RWPE2 (cell line): ENCODE data around the gene HLA-C.
A peak's percentile ranks its signal among the peaks of the same experiment; 100 is the strongest.

ENCODE experiments used
- ATAC-seq: fragments of 200-7000 bp; cut with Tn5 transposase; 3 replicates; pipeline ENCODE4 v1.9.1; 2021; ENCODE audit warnings: low read depth
- DNase-seq: peaks from one replicate; pipeline ENCODE4 v3.0.0-alpha.2; 2020; ENCODE audit warnings: low spot score
- H3K27ac ChIP-seq: fragments of 450-650 bp; 2 replicates; pipeline ENCODE4 v1.5.1; 2017; ENCODE audit warnings: mild to moderate bottlenecking; ENCODE audit not compliant: poor library complexity, severe bottlenecking
- H3K27me3 ChIP-seq: fragments of 250-450 bp; sonication (Bioruptor Pico); 2 replicates; pipeline ENCODE4 v1.5.1; 2021; ENCODE audit warnings: mild to moderate bottlenecking, moderate library complexity; ENCODE audit not compliant: insufficient read depth, poor library complexity, severe bottlenecking
- H3K36me3 ChIP-seq: fragments of 250-450 bp; sonication (Bioruptor Pico); 2 replicates; pipeline ENCODE4 v1.5.1; 2020; ENCODE audit warnings: low read depth, mild to moderate bottlenecking, moderate library complexity
- H3K4me1 ChIP-seq: fragments of 250-450 bp; sonication (Bioruptor Pico); 2 replicates; pipeline ENCODE4 v1.5.1; 2021; ENCODE audit warnings: mild to moderate bottlenecking, moderate library complexity; ENCODE audit not compliant: insufficient read depth, poor library complexity, severe bottlenecking
- H3K4me3 ChIP-seq: fragments of 250-450 bp; sonication (Bioruptor Pico); 2 replicates; pipeline ENCODE4 v1.5.1; 2021; ENCODE audit warnings: mild to moderate bottlenecking, moderate library complexity; ENCODE audit not compliant: severe bottlenecking
- H3K9me3 ChIP-seq: fragments of 250-450 bp; sonication (Bioruptor Pico); 2 replicates; pipeline ENCODE4 v1.5.1; 2021; ENCODE audit warnings: mild to moderate bottlenecking, moderate library complexity; ENCODE audit not compliant: severe bottlenecking
- CTCF ChIP-seq: fragments of 450-650 bp; IDR thresholded peaks from one replicate; pipeline ENCODE4 v1.5.1; 2017; ENCODE audit warnings: mild to moderate bottlenecking, moderate library complexity; ENCODE audit not compliant: poor library complexity, severe bottlenecking

HLA-C gene

DNA sequence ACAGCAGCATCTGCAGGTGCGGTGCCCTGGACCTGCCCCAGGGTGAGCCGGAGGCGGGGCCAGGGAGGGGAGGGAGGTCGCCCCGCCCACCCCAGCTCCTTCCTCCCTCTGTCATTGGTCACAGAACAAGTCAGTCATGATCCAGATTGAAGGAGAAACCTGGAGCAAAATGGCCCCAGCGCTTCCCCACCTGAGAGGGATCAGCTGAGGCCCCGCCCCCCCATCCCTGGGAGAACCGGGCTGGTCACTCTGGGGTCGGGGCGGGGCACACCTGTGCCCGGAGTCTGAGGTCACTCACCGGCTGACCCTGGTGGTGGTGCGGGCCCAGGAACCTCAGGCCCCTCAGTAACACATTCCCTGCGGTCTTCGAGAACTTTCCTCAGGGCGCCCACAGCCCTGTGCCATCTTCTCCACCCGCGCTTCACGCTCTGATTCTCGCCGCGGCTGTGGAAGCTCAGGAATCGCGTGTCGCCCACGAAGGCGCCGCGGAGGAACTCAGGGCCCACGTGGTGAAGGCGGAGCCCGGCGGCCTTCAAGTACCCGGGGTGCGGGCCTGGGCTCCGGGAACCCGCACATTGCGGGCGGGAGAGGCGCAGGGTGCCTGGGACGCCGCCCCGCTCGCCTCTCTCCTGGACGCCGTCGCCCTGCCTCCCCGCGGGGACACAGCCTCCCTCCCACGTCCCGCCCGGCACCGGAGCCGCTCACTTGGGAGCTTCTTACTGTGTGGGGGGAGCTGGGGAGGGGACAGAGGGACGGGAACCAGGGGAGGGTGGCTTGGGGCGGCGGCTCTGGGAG, 36.4 kb upstream of the HLA-C start:
- DNase-seq: no peak
- no peaks in the 10 kb centered on the region for H3K36me3 ChIP-seq
- H3K9me3 ChIP-seq: no peaks in the 10 kb centered on the region
- H3K4me3 ChIP-seq: peak overlapping the region; percentile 22
- peak; percentile 85 for ATAC-seq
- no peaks in the 10 kb centered on the region for H3K4me1 ChIP-seq
- H3K27ac ChIP-seq: no peak overlapping the region
- peaks cover 35% of the 10 kb centered on the region for H3K27me3 ChIP-seq
- TF ChIP-seq CTCF: no peak

DNA sequence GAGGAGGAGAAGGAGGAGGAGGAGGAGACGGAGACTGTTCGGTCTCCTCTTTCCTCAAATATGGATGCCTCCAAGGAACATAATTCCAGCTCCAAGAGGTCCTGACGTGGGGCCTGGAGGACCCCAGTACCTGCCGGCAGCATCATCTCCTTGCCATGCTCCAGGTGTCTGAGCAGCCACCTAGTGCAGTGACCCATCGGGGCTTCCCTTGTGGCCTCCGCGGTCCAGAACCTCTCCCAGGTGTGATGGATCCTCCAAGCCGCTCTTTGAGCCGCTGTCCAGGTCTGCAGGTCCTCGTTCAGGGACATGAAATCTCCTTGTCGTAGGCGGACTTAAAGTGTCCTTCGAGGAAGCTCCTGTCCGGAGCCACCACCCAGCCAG, 35.8 kb upstream of the HLA-C start:
- DNase-seq (no peak), ATAC-seq (no peak; the same call in 2 of the 3 replicates)
- Histone ChIP-seq H3K27ac (no peak overlapping the region), H3K4me3 (peak overlapping the region; percentile 22), H3K36me3 (no peaks in the 10 kb centered on the region), H3K9me3 (no peaks in the 10 kb centered on the region), H3K4me1 (no peaks in the 10 kb centered on the region), H3K27me3 (peaks cover 33% of the 10 kb centered on the region)
- TF ChIP-seq CTCF: no peak

DNA sequence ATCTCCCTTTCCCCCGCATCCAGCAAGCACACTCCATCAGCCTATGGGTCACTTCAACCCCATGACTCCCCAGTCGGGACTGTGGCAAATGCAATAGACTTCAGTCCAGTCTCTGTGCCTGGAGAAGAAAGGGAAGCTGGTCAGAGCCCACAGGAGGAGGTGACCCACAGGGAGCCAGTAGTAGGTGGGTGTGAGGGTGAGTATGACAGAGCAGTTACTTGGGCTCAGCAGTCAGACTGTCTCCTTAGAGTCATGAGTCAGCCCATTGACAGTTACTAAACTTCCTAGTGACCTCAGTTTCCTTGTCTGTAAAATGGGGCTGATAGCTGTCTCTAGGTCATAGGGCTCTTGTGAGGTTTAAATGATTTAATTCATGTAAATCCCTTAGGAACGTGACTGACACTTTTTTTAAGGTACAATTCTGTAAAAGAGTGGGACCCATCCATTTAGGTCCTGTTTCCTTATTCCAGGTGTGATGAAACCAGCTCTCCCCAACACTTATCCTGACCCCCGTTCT, 33.9 kb upstream of the HLA-C start:
- no peak overlapping the region for H3K27ac ChIP-seq
- DNase-seq (no peak), ATAC-seq (no peak)
- no peaks in the 10 kb centered on the region for H3K9me3 ChIP-seq
- no peaks in the 10 kb centered on the region for H3K36me3 ChIP-seq
- peaks cover 25% of the 10 kb centered on the region for H3K27me3 ChIP-seq
- no peaks in the 10 kb centered on the region for H3K4me1 ChIP-seq
- no peak for TF ChIP-seq CTCF
- no peak overlapping the region for H3K4me3 ChIP-seq

GRCh38 chr6:31304683-31305082, 32.8 kb upstream of the HLA-C start:
- DNase-seq (no peak), ATAC-seq (no peak)
- H3K9me3 ChIP-seq: no peaks in the 10 kb centered on the region
- H3K4me3 ChIP-seq: no peak overlapping the region
- no peak for TF ChIP-seq CTCF
- H3K4me1 ChIP-seq: no peaks in the 10 kb centered on the region
- no peak overlapping the region for H3K27ac ChIP-seq
- peaks cover 22% of the 10 kb centered on the region for H3K27me3 ChIP-seq
- no peaks in the 10 kb centered on the region for H3K36me3 ChIP-seq

DNA sequence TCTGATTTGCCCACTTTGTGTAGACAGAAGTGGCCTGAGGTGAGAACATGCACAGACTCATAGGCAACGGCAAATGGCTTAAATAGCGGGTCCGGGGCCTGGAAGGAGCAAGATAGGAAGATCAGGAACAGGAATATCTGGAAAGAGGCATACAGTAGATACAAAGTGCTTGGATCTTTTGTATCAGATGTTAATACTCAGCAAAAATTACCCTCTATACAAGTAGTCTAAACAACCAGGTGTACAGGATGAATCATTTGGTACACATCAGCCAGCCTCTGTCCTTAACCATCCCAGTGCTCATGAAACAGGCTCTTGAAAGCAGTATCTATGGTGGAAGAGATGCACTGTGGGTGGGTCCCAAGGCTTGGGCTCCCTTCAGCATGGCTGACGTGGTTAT, 28.9 kb upstream of the HLA-C start:
- DNase-seq (no peak), ATAC-seq (no peak)
- Histone ChIP-seq H3K4me1 (no peaks in the 10 kb centered on the region), H3K36me3 (no peaks in the 10 kb centered on the region), H3K27ac (no peak overlapping the region), H3K27me3 (peaks cover 4% of the 10 kb centered on the region), H3K9me3 (no peaks in the 10 kb centered on the region), H3K4me3 (no peak overlapping the region)
- no peak for TF ChIP-seq CTCF
